HEK293T (cell line): ENCODE measurements around the gene PFDN5.

Experiments used
- CTCF ChIA-PET: fragments of 350-600 bp; formaldehyde crosslinking; extraction: SDS; loops from one replicate; lab custom pipeline; 2021; ENCODE audit warnings: antibody characterized with exemption, inconsistent platforms; lab: Yijun Ruan, JAX
- POLR2A ChIA-PET: fragments of 350-600 bp; formaldehyde crosslinking; extraction: SDS; loops from one replicate; lab custom pipeline; 2020; ENCODE audit warnings: antibody characterized with exemption, inconsistent platforms; lab: Yijun Ruan, JAX
- DNase-seq: peaks from one replicate; pipeline ENCODE4 v3.0.0; 2012; ENCODE audit warnings: mixed read lengths; ENCODE audit errors: extremely low spot score
- ARNT ChIP-seq: fragments of 450-650 bp; IDR thresholded peaks from 2 replicates; pipeline ENCODE4 v1.6.1; 2017; ENCODE audit warnings: mild to moderate bottlenecking
- BHLHE40 ChIP-seq: fragments of 450-650 bp; IDR thresholded peaks from 2 replicates; pipeline ENCODE4 v1.6.1; 2016; ENCODE audit warnings: mild to moderate bottlenecking, moderate library complexity, borderline replicate concordance
- CTBP1 ChIP-seq: fragments of 450-650 bp; IDR thresholded peaks from 2 replicates; pipeline ENCODE4 v1.6.1; 2016; ENCODE audit warnings: borderline replicate concordance
- ELF4 ChIP-seq: fragments of 450-650 bp; IDR thresholded peaks from 2 replicates; pipeline ENCODE4 v1.6.1; 2017; ENCODE audit warnings: antibody characterized with exemption
- FOXA1 ChIP-seq: fragments of 450-650 bp; IDR thresholded peaks from 2 replicates; pipeline ENCODE4 v1.6.1; 2016; ENCODE audit warnings: mild to moderate bottlenecking
- FOXK2 ChIP-seq: fragments of 450-650 bp; IDR thresholded peaks from 2 replicates; pipeline ENCODE4 v1.6.1; 2016; ENCODE audit warnings: mild to moderate bottlenecking
- FOXM1 ChIP-seq: fragments of 450-650 bp; IDR thresholded peaks from 2 replicates; pipeline ENCODE4 v1.6.1; 2017; ENCODE audit warnings: mild to moderate bottlenecking, borderline replicate concordance
- HDGF ChIP-seq: fragments of 450-650 bp; IDR thresholded peaks from 2 replicates; pipeline ENCODE4 v1.6.1; 2017; ENCODE audit warnings: antibody characterized with exemption, borderline replicate concordance
- L3MBTL2 ChIP-seq: fragments of 450-650 bp; conservative IDR thresholded peaks from 2 replicates; pipeline ENCODE4 v1.6.1; 2016; ENCODE audit warnings: mild to moderate bottlenecking
- LEF1 ChIP-seq: fragments of 450-650 bp; IDR thresholded peaks from 2 replicates; pipeline ENCODE4 v1.6.1; 2017; ENCODE audit warnings: mild to moderate bottlenecking, borderline replicate concordance
- NFRKB ChIP-seq: fragments of 450-650 bp; IDR thresholded peaks from 2 replicates; pipeline ENCODE4 v1.6.1; 2016; ENCODE audit warnings: mild to moderate bottlenecking, moderate library complexity
- SP1 ChIP-seq: fragments of 450-650 bp; IDR thresholded peaks from 2 replicates; pipeline ENCODE4 v1.6.1; 2017
- SUZ12 ChIP-seq: fragments of 450-650 bp; IDR thresholded peaks from 2 replicates; pipeline ENCODE4 v1.6.1; 2016; ENCODE audit warnings: mild to moderate bottlenecking
- TARDBP ChIP-seq: fragments of 450-650 bp; IDR thresholded peaks from 2 replicates; pipeline ENCODE4 v1.6.1; 2016
- ZNF384 ChIP-seq: fragments of 450-650 bp; IDR thresholded peaks from 2 replicates; pipeline ENCODE4 v1.6.1; 2016
- TF ChIP-seq, protein P1 (sequence below): fragments of 450-650 bp; IDR thresholded peaks from 2 replicates; pipeline ENCODE4 v1.6.1; 2016

The PFDN5 gene

DNA sequence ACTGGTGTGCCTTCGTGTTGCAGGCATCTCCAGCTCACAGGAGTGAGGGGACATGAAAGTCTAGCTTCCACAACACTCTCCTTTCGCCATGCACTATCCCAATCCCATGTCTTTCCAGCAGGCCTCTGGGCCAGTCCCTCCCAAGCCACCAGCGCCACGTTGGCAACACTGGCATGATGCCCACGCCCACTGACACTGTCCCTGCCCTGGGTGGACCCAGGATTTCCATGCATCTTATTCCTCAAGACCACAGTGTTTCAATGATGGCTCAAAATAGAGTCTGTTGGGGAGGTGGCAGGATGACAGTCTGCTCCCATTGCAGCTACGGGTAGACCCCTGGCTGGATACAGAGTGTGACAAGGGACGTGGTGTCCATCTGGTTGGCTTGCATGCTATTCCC, 38.5 kb downstream of the PFDN5 start:
- CTCF ChIA-PET: interaction anchor here (0.6 to 2.0 kb wide), 3 partner anchors 88 to 176 kb away, joined by 3 to 7 read pairs (median 3); no protein-coding TSS in a partner anchor
- POLR2A ChIA-PET: interaction anchor here (2.6 to 2.7 kb wide), 2 partner anchors 11 to 13 kb away, joined by 9 to 15 read pairs; partner anchors contain the start of gene AAAS

DNA sequence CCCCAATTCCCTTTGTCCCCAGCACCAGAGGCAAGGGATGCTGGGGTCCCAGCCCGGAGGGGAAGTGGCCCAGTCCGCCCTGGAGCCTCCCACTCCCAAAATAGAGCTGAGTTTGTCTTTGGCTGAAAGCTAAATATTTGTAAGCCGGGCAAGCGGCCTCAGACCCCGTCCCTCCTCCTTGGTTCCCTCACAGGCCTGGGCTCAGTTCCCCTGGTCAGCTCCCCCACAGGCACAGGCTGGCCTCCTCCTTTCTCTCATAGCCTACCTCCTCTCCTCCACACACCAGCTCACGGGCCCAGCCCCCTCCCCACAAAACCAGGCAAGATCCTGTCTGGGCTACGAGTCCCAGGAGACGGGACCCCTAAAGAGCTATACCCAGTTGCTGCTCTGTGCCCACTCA, 39.5 kb downstream of the PFDN5 start:
- ChIA-PET POLR2A (interaction anchor here (0.8 to 2.7 kb wide), 5 partner anchors 10 to 166 kb away, joined by 3 to 15 read pairs (median 9); partner anchors contain the start of genes AAAS and TARBP2), CTCF (interaction anchor here (1.5 kb wide), 1 partner anchor 18 kb away, joined by 6 read pairs; no protein-coding TSS in a partner anchor)
- no peak for TF ChIP-seq L3MBTL2
- TF ChIP-seq TARDBP: no peak
- TF ChIP-seq HDGF: no peak
- no peak for TF ChIP-seq BHLHE40
- TF ChIP-seq, protein P1, sequence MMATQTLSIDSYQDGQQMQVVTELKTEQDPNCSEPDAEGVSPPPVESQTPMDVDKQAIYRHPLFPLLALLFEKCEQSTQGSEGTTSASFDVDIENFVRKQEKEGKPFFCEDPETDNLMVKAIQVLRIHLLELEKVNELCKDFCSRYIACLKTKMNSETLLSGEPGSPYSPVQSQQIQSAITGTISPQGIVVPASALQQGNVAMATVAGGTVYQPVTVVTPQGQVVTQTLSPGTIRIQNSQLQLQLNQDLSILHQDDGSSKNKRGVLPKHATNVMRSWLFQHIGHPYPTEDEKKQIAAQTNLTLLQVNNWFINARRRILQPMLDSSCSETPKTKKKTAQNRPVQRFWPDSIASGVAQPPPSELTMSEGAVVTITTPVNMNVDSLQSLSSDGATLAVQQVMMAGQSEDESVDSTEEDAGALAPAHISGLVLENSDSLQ: no peak
- TF ChIP-seq SUZ12: no peak
- no peak for TF ChIP-seq CTBP1
- TF ChIP-seq LEF1: no peak
- TF ChIP-seq FOXM1: no peak
- no peak for TF ChIP-seq FOXA1
- no peak for TF ChIP-seq SP1
- TF ChIP-seq ZNF384: no peak
- no peak for TF ChIP-seq FOXK2
- TF ChIP-seq NFRKB: no peak
- TF ChIP-seq ELF4: no peak
- no peak for TF ChIP-seq ARNT

More for the DNA sequence above, 38.5 kb downstream of the PFDN5 start:
- no peak for DNase-seq
- TF ChIP-seq CTBP1 (no peak), SUZ12 (no peak), L3MBTL2 (no peak), FOXK2 (no peak), NFRKB (no peak), FOXM1 (no peak), FOXA1 (no peak), TARDBP (no peak), SP1 (no peak), HDGF (no peak), ARNT (no peak), BHLHE40 (no peak), LEF1 (no peak), ZNF384 (no peak), ELF4 (no peak)
- TF ChIP-seq, protein P1: no peak

GRCh38 chr12:53336181-53336681, 40.9 kb downstream of the PFDN5 start, which contains the start of gene SP7:
SP7 (minus strand) TSS chr12:53336354; CDS start chr12:53335646, 708 bp downstream.
- no peak for TF ChIP-seq CTBP1
- TF ChIP-seq SUZ12: no peak
- no peak for TF ChIP-seq BHLHE40
- TF ChIP-seq ZNF384: no peak
- no peak for TF ChIP-seq FOXA1
- no peak for TF ChIP-seq TARDBP
- no peak for TF ChIP-seq ARNT
- TF ChIP-seq HDGF: no peak
- TF ChIP-seq L3MBTL2: no peak
- TF ChIP-seq LEF1: no peak
- no peak for TF ChIP-seq SP1
- TF ChIP-seq FOXK2: no peak
- no peak for TF ChIP-seq FOXM1
- DNase-seq: no peak
- ChIA-PET POLR2A (interaction anchor here (0.7 to 2.3 kb wide), 4 partner anchors 8 to 168 kb away, joined by 3 to 10 read pairs (median 3); no protein-coding TSS in a partner anchor), CTCF (interaction anchor here (0.7 to 1.3 kb wide), 2 partner anchors 15 to 85 kb away, joined by 4 read pairs; partner anchors contain the start of gene AAAS)

More for the DNA sequence above, 39.5 kb downstream of the PFDN5 start:
- no peak for DNase-seq

GRCh38 chr12:53338017-53338416, 42.7 kb downstream of the PFDN5 start:
- POLR2A ChIA-PET: interaction anchor here (1.5 kb wide), 1 partner anchor 16 kb away, joined by 3 read pairs; no protein-coding TSS in a partner anchor
- CTCF ChIA-PET: no interaction called here
- no peak for DNase-seq
- no peak for TF ChIP-seq HDGF
- no peak for TF ChIP-seq FOXA1
- no peak for TF ChIP-seq ARNT
- TF ChIP-seq NFRKB: no peak
- no peak for TF ChIP-seq TARDBP
- TF ChIP-seq CTBP1: no peak
- TF ChIP-seq SP1: no peak
- TF ChIP-seq FOXK2: no peak
- no peak for TF ChIP-seq FOXM1
- no peak for TF ChIP-seq BHLHE40
- TF ChIP-seq SUZ12: no peak
- no peak for TF ChIP-seq ZNF384
- no peak for TF ChIP-seq L3MBTL2

DNA sequence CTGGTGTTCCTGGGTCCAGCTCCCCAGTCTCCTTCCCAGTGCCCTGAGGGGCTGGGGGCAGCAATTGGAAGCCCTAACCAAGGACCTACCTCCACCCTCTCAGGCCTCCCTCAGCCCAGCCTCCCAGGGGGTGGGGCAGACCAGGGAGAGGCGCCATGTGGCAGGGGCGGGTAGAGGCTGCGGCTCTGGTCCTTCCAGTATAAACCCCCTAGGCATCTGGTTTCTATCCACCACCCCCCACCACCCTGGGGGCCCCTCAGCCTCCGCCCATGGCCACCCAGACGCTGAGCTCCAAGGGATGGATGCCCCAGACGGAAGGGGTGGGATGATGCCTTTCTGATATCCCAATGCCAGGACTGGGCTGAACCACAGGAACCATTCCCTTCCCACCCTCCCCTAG, 43.6 kb downstream of the PFDN5 start:
- TF ChIP-seq FOXM1: no peak
- no peak for TF ChIP-seq TARDBP
- no peak for TF ChIP-seq ELF4
- no peak for TF ChIP-seq SP1
- no peak for TF ChIP-seq L3MBTL2
- no peak for TF ChIP-seq FOXK2
- TF ChIP-seq NFRKB: no peak
- TF ChIP-seq SUZ12: no peak
- no peak for TF ChIP-seq BHLHE40
- TF ChIP-seq LEF1: no peak
- ChIA-PET CTCF (no interaction called here), POLR2A (interaction anchor here (1.5 kb wide), 1 partner anchor 17 kb away, joined by 3 read pairs; no protein-coding TSS in a partner anchor)
- DNase-seq: no peak

DNA sequence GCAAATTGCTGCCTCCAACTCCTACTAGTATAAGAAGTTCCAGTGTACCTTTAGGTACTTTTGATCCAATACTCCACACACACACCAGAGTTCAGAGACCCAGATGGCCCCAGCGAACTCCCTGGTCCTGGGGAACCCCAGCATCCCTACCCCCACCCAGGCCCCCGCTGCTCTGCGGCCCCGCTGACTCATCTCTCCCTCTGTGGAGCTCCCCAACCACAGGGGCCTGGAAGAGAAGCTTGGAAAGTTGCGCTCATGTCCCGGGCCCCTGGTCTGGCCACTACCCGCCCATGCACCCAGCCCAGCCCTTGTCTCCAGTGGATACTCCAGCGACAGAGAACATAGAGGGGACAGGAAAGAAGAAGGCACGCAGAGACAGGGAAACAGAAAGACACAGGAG, 45.1 kb downstream of the PFDN5 start:
- no peak for DNase-seq
- ChIA-PET POLR2A (interaction anchor here (1.0 to 1.4 kb wide), 3 partner anchors 14 to 81 kb away, joined by 3 to 6 read pairs (median 5); no protein-coding TSS in a partner anchor), CTCF (no interaction called here)
- TF ChIP-seq LEF1 (no peak), BHLHE40 (no peak), ARNT (no peak), L3MBTL2 (no peak), ZNF384 (no peak), HDGF (no peak), SUZ12 (no peak), NFRKB (no peak), FOXA1 (no peak)
